Caco-2 (cell line): ENCODE measurements around the gene PTGIS. TPM values are rescaled to one million over a fixed set of nuclear protein-coding genes. Genes with fewer than 3 reads are reported as not detected.

ENCODE experiments used
- BruUV-seq: library from RNA; stranded (reverse); fragments of 400-500 nt; replicated peaks from 2 replicates; lab custom pipeline; 2021; lab: Mats Ljungman, UMichigan
- CTCF ChIA-PET: fragments of 300-600 bp; sonication (Branson Sonifier 250); formaldehyde crosslinking; loops from one replicate; lab custom pipeline; 2022; ENCODE audit warnings: antibody characterized with exemption; lab: Charles Lee
- POLR2A ChIA-PET: fragments of 300-600 bp; sonication (Branson Sonifier 250); formaldehyde crosslinking; loops from one replicate; lab custom pipeline; 2022; ENCODE audit warnings: antibody characterized with exemption; lab: Charles Lee
- DNase-seq, 2 experiments: peaks; one replicate each; pipeline versions ENCODE4 v3.0.0 to v3.0.0-alpha.2; 2020 to 2022
- H3K27me3 ChIP-seq: replicated peaks from 2 replicates; pipeline ENCODE4 v1.6.0; 2011; ENCODE audit warnings: low read length; ENCODE audit not compliant: control insufficient read depth, insufficient read depth
- H3K36me3 ChIP-seq: 2 replicates; pipeline ENCODE4 v1.5.1; 2011; ENCODE audit warnings: low read length; ENCODE audit not compliant: control insufficient read depth, insufficient read depth
- H3K4me1 ChIP-seq: fragments of 250-450 bp; sonication (Bioruptor Pico); 2 replicates; pipeline ENCODE4 v1.5.1; 2020; ENCODE audit warnings: mild to moderate bottlenecking
- H3K4me3 ChIP-seq: 2 replicates; pipeline ENCODE4 v1.5.1; 2011; ENCODE audit warnings: low read depth, mild to moderate bottlenecking, control low read depth, low read length
- H3K9me3 ChIP-seq: fragments of 250-450 bp; sonication (Bioruptor Pico); 2 replicates; pipeline ENCODE4 v1.5.1; 2020; ENCODE audit warnings: mild to moderate bottlenecking, moderate library complexity
- H3K27ac Mint-ChIP-seq: one replicate; pipeline ENCODE4 v1.8.0; 2022; ENCODE audit warnings: mixed read lengths; ENCODE audit not compliant: unreplicated experiment
- H3K27me3 Mint-ChIP-seq: one replicate; pipeline ENCODE4 v1.8.0; 2022; ENCODE audit warnings: mixed read lengths; ENCODE audit not compliant: insufficient read depth, unreplicated experiment
- H3K36me3 Mint-ChIP-seq: one replicate; pipeline ENCODE4 v1.8.0; 2022; ENCODE audit warnings: mild to moderate bottlenecking, mixed read lengths; ENCODE audit not compliant: insufficient read depth, unreplicated experiment
- H3K4me1 Mint-ChIP-seq: one replicate; pipeline ENCODE4 v1.8.0; 2022; ENCODE audit warnings: low read depth, mixed read lengths; ENCODE audit not compliant: unreplicated experiment
- H3K4me3 Mint-ChIP-seq: one replicate; pipeline ENCODE4 v1.8.0; 2022; ENCODE audit warnings: mild to moderate bottlenecking, moderate library complexity, mixed read lengths; ENCODE audit not compliant: unreplicated experiment
- H3K9me3 Mint-ChIP-seq: one replicate; pipeline ENCODE4 v1.8.0; 2022; ENCODE audit warnings: mixed read lengths; ENCODE audit not compliant: unreplicated experiment
- intact Hi-C: fragments of 100-400 bp; cut with micrococcal nuclease; formaldehyde crosslinking; loops from one replicate; pipeline ENCODE4 v1.10.0; 2022; ENCODE audit not compliant: unreplicated experiment
- total RNA-seq: library from RNA; stranded (reverse); gene quantifications from 2 replicates; pipeline ENCODE4 v1.2.3, GENCODE V29; 2022
- TF ChIP-seq, protein P1 (sequence below), 2 experiments: fragments of 200-600 bp in 1 of 2; IDR thresholded peaks; 1 replicate in 1 of 2; 2 replicates in 1 of 2; pipeline versions ENCODE4 v1.5.1 to v1.8.0; 2011 to 2022; ENCODE audit warnings: antibody characterized with exemption in 1 of 2, control low read depth in 1 of 2, inconsistent platforms in 1 of 2, low read depth in 1 of 2, low read length in 1 of 2, mild to moderate bottlenecking in 1 of 2, moderate library complexity in 1 of 2; ENCODE audit not compliant: insufficient read depth in 1 of 2, severe bottlenecking in 1 of 2, unreplicated experiment in 1 of 2

Gene PTGIS
- total RNA-seq, 1 experiment from 2014 or later = 2.7 TPM

DNA sequence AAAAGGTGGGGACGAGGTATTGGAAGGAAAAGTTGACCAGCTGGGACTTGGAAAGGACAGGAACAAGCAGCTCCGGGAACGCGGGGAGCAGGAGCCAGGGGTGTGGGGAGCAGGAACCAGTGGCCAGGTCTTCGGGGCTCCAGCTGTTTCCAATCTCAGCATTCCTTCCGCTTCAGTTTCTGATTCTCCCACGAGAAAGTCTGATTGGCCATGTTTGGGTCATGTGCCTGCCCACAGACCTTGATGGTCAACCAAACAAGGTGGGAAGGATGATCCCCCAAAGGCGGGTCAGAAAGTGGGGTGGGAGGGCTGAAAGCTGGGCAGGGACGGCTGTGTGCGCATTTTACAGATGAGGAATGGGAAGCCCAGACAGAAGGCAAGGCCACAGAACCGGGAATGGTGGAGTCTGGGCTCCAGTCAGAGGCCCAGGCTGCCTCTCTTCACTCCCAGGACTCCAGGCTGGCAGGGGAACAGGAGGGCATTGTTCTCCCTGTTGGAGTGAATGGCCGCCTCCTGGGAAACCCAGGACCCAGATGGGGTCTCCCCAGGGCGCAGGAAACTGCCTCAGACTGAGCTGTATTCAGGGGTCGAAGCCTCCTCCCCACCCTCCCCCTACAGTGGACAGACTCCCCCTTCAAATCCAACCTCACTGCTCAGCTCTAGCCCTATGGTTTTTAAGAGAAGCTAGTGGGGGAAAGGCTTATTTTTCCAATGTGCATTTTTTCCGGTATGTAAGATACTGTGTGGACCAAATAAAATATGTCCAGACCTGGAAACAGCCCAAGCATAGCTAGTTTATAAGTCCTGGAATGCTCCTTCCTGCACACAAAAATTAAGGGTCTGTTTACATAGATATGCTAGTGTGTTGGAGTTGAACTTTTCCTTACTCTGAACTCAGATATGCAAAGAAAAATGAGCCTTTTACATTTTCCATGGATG, 12.2 kb upstream of the PTGIS start:
- no peak for DNase-seq
- no peaks in the 10 kb centered on the region for H3K36me3 ChIP-seq
- peaks cover 41% of the 10 kb centered on the region for H3K4me1 ChIP-seq
- no peaks in the 10 kb centered on the region for H3K27me3 ChIP-seq
- H3K9me3 ChIP-seq = peaks cover 8% of the 10 kb centered on the region
- Mint-ChIP-seq H3K9me3 (peaks cover 33% of the 10 kb centered on the region), H3K4me1 (peaks cover 21% of the 10 kb centered on the region), H3K36me3 (peaks cover 12% of the 10 kb centered on the region), H3K4me3 (no peak overlapping the region), H3K27me3 (no peaks in the 10 kb centered on the region), H3K27ac (no peak overlapping the region)
- intact Hi-C loops = no loop called here
- TF ChIP-seq, protein P1, sequence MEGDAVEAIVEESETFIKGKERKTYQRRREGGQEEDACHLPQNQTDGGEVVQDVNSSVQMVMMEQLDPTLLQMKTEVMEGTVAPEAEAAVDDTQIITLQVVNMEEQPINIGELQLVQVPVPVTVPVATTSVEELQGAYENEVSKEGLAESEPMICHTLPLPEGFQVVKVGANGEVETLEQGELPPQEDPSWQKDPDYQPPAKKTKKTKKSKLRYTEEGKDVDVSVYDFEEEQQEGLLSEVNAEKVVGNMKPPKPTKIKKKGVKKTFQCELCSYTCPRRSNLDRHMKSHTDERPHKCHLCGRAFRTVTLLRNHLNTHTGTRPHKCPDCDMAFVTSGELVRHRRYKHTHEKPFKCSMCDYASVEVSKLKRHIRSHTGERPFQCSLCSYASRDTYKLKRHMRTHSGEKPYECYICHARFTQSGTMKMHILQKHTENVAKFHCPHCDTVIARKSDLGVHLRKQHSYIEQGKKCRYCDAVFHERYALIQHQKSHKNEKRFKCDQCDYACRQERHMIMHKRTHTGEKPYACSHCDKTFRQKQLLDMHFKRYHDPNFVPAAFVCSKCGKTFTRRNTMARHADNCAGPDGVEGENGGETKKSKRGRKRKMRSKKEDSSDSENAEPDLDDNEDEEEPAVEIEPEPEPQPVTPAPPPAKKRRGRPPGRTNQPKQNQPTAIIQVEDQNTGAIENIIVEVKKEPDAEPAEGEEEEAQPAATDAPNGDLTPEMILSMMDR (IDR thresholded peaks at IDR 0.05; ENCODE audit: insufficient read depth in 1 of 2, low read depth in 1 of 2, low read length in 1 of 2, severe bottlenecking in 1 of 2, unreplicated experiment in 1 of 2) = no peak
- POLR2A ChIA-PET = interaction anchor here (0.6 to 0.9 kb wide), 3 partner anchors 12 to 23 kb away, joined by 3 to 4 read pairs (median 3); partner anchors contain the start of gene PTGIS
- H3K4me3 ChIP-seq = no peak overlapping the region
- CTCF ChIA-PET = interaction anchor here (1.2 to 2.5 kb wide), 3 partner anchors 23 to 39 kb away, joined by 3 to 10 read pairs (median 5); no protein-coding TSS in a partner anchor
- no TSS peak for BruUV-seq

DNA sequence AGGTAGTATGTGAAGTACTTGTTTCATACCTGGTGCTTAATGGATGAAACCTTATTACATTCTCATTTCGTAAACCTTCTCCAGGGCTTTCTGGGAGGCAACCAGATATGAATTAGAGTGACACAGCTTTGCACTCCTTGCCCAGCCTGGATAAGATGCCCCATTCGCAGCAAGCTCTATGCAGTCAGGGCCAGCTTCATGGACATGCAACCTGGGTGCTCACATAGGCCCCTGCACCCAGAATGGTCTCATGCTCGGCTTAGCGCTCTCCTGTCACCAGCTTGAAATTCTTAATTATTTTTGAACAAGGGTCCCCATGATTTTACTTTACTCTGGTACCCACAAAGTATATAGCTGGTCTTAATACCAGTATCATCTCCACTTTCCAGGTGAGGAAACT, 11.3 kb upstream of the PTGIS start:
- Histone ChIP-seq H3K27me3 (no peaks in the 10 kb centered on the region), H3K4me1 (peaks cover 32% of the 10 kb centered on the region), H3K36me3 (no peaks in the 10 kb centered on the region), H3K4me3 (no peak overlapping the region), H3K9me3 (peaks cover 8% of the 10 kb centered on the region)
- Mint-ChIP-seq H3K27ac (no peak overlapping the region), H3K9me3 (peaks cover 33% of the 10 kb centered on the region), H3K36me3 (peaks cover 11% of the 10 kb centered on the region), H3K4me1 (peaks cover 12% of the 10 kb centered on the region), H3K27me3 (no peaks in the 10 kb centered on the region), H3K4me3 (no peak overlapping the region)
- ChIA-PET POLR2A (interaction anchor here (0.6 to 0.9 kb wide), 2 partner anchors 11 to 22 kb away, joined by 3 to 4 read pairs; partner anchors contain the start of gene PTGIS), CTCF (interaction anchor here (1.2 to 2.5 kb wide), 2 partner anchors 24 to 29 kb away, joined by 3 to 10 read pairs; no protein-coding TSS in a partner anchor)
- no TSS peak for BruUV-seq
- no peak for DNase-seq
- TF ChIP-seq, protein P1 (IDR thresholded peaks at IDR 0.05; ENCODE audit: insufficient read depth in 1 of 2, low read depth in 1 of 2, low read length in 1 of 2, severe bottlenecking in 1 of 2, unreplicated experiment in 1 of 2) = no peak
- intact Hi-C loops = no loop called here

DNA sequence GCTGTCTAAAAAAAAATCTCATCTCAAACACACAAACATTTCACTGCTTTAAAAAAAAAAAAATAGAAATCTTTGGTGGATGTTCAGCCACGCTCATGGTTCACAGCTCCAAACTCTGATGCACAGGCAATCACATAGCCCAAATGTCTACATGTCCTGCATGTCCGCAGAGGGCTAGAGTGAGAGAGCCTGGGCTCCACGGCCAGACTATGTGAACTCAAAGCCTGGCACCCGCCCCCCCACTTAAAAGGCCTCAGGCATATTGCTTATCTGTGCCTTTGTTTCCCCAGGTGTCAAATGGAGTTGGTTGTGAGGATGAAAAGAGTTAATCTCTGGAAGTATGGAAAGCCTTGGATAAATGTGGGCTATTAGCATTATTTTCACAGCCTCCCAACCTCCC, 10.5 kb upstream of the PTGIS start:
- no peak overlapping the region for H3K27ac Mint-ChIP-seq

More for the DNA sequence above, 10.5 kb upstream of the PTGIS start:
- Histone ChIP-seq H3K4me1 (peaks cover 26% of the 10 kb centered on the region), H3K27me3 (no peaks in the 10 kb centered on the region), H3K4me3 (no peak overlapping the region), H3K9me3 (peaks cover 8% of the 10 kb centered on the region), H3K36me3 (no peaks in the 10 kb centered on the region)
- DNase-seq = peak in 1 of 2 experiments; percentile 27
- intact Hi-C loops = no loop called here
- Mint-ChIP-seq H3K27me3 (no peaks in the 10 kb centered on the region), H3K9me3 (peaks cover 29% of the 10 kb centered on the region), H3K4me3 (no peak overlapping the region), H3K36me3 (peaks cover 3% of the 10 kb centered on the region), H3K4me1 (peaks cover 4% of the 10 kb centered on the region)
- CTCF ChIA-PET = interaction anchor here (0.8 to 1.1 kb wide), 4 partner anchors 10 to 154 kb away, joined by 3 to 5 read pairs (median 3); no protein-coding TSS in a partner anchor
- TF ChIP-seq, protein P1 (IDR thresholded peaks at IDR 0.05; ENCODE audit: insufficient read depth in 1 of 2, low read depth in 1 of 2, low read length in 1 of 2, severe bottlenecking in 1 of 2, unreplicated experiment in 1 of 2) = no peak
- POLR2A ChIA-PET = interaction anchor here (0.7 kb wide), 1 partner anchor 13 kb away, joined by 9 read pairs; no protein-coding TSS in a partner anchor
- BruUV-seq = no TSS peak
